CD14-positive monocyte (primary cell): ENCODE measurements around the gene LRRC7. TPM values are rescaled to one million over a fixed set of nuclear protein-coding genes. Genes with fewer than 3 reads are reported as not detected.

Experiments used
- DNase-seq, 3 donors: peaks; one replicate each; pipeline ENCODE4 v3.0.0-alpha.2; 2011 to 2022
- H2AFZ ChIP-seq: 2 replicates; pipeline ENCODE4 v1.6.0; 2012; ENCODE audit warnings: mild to moderate bottlenecking, low read depth, low read length, inconsistent platforms; ENCODE audit not compliant: insufficient read depth, poor library complexity, severe bottlenecking
- H3K27ac ChIP-seq, 2 donors: 1 replicate in 1 of 2; 2 replicates in 1 of 2; pipeline ENCODE4 v1.5.1; 2012 to 2013; ENCODE audit warnings: low read length in 2 of 2, control low read depth in 1 of 2, inconsistent platforms in 1 of 2, low read depth in 1 of 2, mild to moderate bottlenecking in 1 of 2
- H3K27me3 ChIP-seq, 2 donors: one replicate each; pipeline versions ENCODE4 v1.6.0 to v1.6.1; 2011 to 2013; ENCODE audit warnings: low read length in 2 of 2; ENCODE audit not compliant: control insufficient read depth in 2 of 2, insufficient read depth in 2 of 2
- H3K36me3 ChIP-seq, 2 donors: replicated peaks in 1 of 2; 1 replicate in 1 of 2; 2 replicates in 1 of 2; pipeline versions ENCODE4 v1.5.1 to v1.6.1; 2012 to 2013; ENCODE audit warnings: low read length in 2 of 2, control low read depth in 1 of 2, inconsistent platforms in 1 of 2, mild to moderate bottlenecking in 1 of 2; ENCODE audit not compliant: insufficient read depth in 2 of 2, control insufficient read depth in 1 of 2
- H3K4me1 ChIP-seq, 2 donors: 1 replicate in 1 of 2; 2 replicates in 1 of 2; pipeline versions ENCODE4 v1.5.1 to v1.6.1; 2012 to 2013; ENCODE audit warnings: low read length in 2 of 2, control low read depth in 1 of 2, inconsistent platforms in 1 of 2, mild to moderate bottlenecking in 1 of 2, moderate library complexity in 1 of 2; ENCODE audit not compliant: insufficient read depth in 2 of 2, control insufficient read depth in 1 of 2
- H3K4me2 ChIP-seq: replicated peaks from 2 replicates; pipeline ENCODE3; 2012; ENCODE audit warnings: low read length, moderate library complexity, mild to moderate bottlenecking; ENCODE audit not compliant: poor library complexity, severe bottlenecking; ENCODE audit errors: extremely low read depth
- H3K4me3 ChIP-seq, 3 experiments: fragments of 200-600 bp in 1 of 3; sonication (generic) in 1 of 3; replicated peaks in 1 of 3; 1 replicate in 2 of 3; 2 replicates in 1 of 3; pipeline ENCODE4 v1.5.1; 2011 to 2013; ENCODE audit warnings: low read length in 3 of 3, mild to moderate bottlenecking in 3 of 3, control low read depth in 2 of 3, low read depth in 2 of 3, inconsistent platforms in 1 of 3, moderate library complexity in 1 of 3
- H3K79me2 ChIP-seq: 2 replicates; pipeline ENCODE4 v1.6.0; 2012; ENCODE audit warnings: mild to moderate bottlenecking, control low read depth, inconsistent platforms, low read length, moderate library complexity; ENCODE audit not compliant: insufficient read depth
- H3K9ac ChIP-seq: 2 replicates; pipeline ENCODE4 v1.6.0; 2017; ENCODE audit warnings: low read length, mild to moderate bottlenecking; ENCODE audit not compliant: insufficient read depth, poor library complexity, severe bottlenecking
- H3K9me3 ChIP-seq, 2 donors: replicated peaks in 1 of 2; 1 replicate in 1 of 2; 2 replicates in 1 of 2; pipeline versions ENCODE4 v1.5.1 to v1.6.1; 2012 to 2013; ENCODE audit warnings: low read length in 2 of 2, control low read depth in 1 of 2; ENCODE audit not compliant: control insufficient read depth in 1 of 2, insufficient read depth in 1 of 2
- H4K20me1 ChIP-seq: 2 replicates; pipeline ENCODE4 v1.6.0; 2012; ENCODE audit warnings: mild to moderate bottlenecking, low read length, control low read depth, moderate library complexity; ENCODE audit not compliant: insufficient read depth
- H3K27ac Mint-ChIP-seq, 7 donors: one replicate each; pipeline ENCODE4 v1.8.0; 2020; ENCODE audit warnings: mild to moderate bottlenecking in 7 of 7, mixed read lengths in 7 of 7, moderate library complexity in 6 of 7, inconsistent platforms in 2 of 7
- H3K27me3 Mint-ChIP-seq, 3 donors: one replicate each; pipeline ENCODE4 v1.8.0; 2021 to 2022; ENCODE audit warnings: low read depth in 3 of 3, mild to moderate bottlenecking in 3 of 3, mixed read lengths in 3 of 3, moderate library complexity in 3 of 3, inconsistent platforms in 1 of 3
- H3K36me3 Mint-ChIP-seq, 2 donors: one replicate each; pipeline ENCODE4 v1.8.0; 2020; ENCODE audit warnings: mixed read lengths in 2 of 2, inconsistent platforms in 1 of 2, mild to moderate bottlenecking in 1 of 2
- H3K4me1 Mint-ChIP-seq: one replicate; pipeline ENCODE4 v1.8.0; 2020; ENCODE audit warnings: mild to moderate bottlenecking, mixed read lengths
- H3K4me3 Mint-ChIP-seq, 2 donors: one replicate each; pipeline ENCODE4 v1.8.0; 2020; ENCODE audit warnings: mild to moderate bottlenecking in 2 of 2, mixed read lengths in 2 of 2, moderate library complexity in 1 of 2
- H3K9me3 Mint-ChIP-seq, 7 donors: one replicate each; pipeline ENCODE4 v1.8.0; 2020 to 2022; ENCODE audit warnings: mixed read lengths in 7 of 7, mild to moderate bottlenecking in 6 of 7, moderate library complexity in 6 of 7, inconsistent platforms in 2 of 7
- WGBS: methylation state at CpG from one replicate; pipeline ENCODE4 v1.1.5; 2013; ENCODE audit warnings: missing lambda C conversion rate; ENCODE audit not compliant: insufficient coverage; 5-methylcytosine and 5-hydroxymethylcytosine counted together
- intact Hi-C, 2 donors: fragments of 100-400 bp; cut with micrococcal nuclease; formaldehyde crosslinking; loops; one replicate each; pipeline versions ENCODE4 v1.15.0 to v1.15.1; 2023
- polyA plus RNA-seq, 3 donors: library from polyadenylated mRNA; depleted of rRNA in 1 of 3; unstranded in 2 of 3; stranded (reverse) in 1 of 3; fragments of 300-500 nt in 2 of 3; fragments of >200 nt in 1 of 3; fragmentation: Illumina TruSeq in 2 of 3; gene quantifications; 1 replicate in 2 of 3; 2 replicates in 1 of 3; pipeline ENCODE4 v1.2.3, GENCODE V29; 2012 to 2021
- TF ChIP-seq, protein P1 (sequence below): fragments of 200-600 bp; IDR thresholded peaks from one replicate; pipeline ENCODE4 v1.8.0; 2022; ENCODE audit warnings: antibody characterized with exemption, mild to moderate bottlenecking

The LRRC7 gene
- polyA plus RNA-seq, 3 donors, result not detected

DNA sequence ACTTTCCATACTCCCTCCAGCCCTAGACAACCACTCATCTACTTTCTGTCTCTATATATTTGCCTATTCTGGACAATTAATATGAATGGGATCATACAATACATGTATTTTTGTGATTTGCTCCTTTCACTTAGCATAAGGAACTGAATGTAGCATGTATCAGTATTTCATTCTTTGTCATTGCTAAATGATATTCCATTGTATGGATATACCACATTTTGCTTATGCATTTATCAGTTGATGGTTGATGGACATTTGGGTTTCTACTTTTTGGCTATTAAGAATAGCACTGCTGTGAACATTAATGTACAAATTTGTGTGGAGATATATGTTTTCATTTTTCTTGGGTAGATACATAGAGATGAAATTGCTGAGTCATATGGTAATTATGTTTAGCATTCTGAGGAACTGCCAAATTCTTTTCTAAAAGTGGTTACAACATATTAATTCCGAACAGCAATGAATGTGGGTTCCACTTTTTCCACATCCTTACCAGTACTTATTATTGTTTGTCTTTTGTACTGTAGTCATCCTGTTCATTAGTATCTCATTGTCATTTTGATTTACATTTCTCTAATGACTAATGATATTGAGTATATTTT, 516.7 kb downstream of the LRRC7 start:
- no CpG with 5 or more reads among the region's 1 CpG for WGBS

DNA sequence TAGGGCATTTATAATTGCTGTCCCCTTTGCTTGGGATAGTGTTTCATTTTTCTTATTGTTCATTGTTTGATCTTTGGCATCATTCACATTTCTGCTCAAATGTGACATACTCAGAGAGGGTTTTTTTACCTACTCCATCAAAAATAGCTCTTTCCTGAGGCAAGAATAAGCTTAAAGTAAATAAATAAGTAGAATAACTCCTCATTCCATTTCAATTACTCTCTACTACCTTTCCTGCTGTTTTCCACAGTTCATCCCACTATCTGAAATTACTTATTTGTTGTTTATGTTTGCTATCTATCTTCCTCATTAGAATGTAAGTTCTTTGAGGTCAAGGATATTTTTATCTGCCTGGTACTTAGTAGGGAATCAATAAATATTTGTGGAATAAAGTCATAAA, 517.8 kb downstream of the LRRC7 start:
- no peaks in the 10 kb centered on the region for H3K36me3 ChIP-seq
- TF ChIP-seq, protein P1, sequence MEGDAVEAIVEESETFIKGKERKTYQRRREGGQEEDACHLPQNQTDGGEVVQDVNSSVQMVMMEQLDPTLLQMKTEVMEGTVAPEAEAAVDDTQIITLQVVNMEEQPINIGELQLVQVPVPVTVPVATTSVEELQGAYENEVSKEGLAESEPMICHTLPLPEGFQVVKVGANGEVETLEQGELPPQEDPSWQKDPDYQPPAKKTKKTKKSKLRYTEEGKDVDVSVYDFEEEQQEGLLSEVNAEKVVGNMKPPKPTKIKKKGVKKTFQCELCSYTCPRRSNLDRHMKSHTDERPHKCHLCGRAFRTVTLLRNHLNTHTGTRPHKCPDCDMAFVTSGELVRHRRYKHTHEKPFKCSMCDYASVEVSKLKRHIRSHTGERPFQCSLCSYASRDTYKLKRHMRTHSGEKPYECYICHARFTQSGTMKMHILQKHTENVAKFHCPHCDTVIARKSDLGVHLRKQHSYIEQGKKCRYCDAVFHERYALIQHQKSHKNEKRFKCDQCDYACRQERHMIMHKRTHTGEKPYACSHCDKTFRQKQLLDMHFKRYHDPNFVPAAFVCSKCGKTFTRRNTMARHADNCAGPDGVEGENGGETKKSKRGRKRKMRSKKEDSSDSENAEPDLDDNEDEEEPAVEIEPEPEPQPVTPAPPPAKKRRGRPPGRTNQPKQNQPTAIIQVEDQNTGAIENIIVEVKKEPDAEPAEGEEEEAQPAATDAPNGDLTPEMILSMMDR, result no peak
- no peaks in the 10 kb centered on the region for H3K36me3 Mint-ChIP-seq
- H3K27me3 Mint-ChIP-seq, result peaks cover 0 to 2% (median 2%) of the 10 kb centered on the region in 3 donors
- intact Hi-C loops, result no loop called here
- H3K27ac ChIP-seq, result no peak overlapping the region
- peaks cover 5% of the 10 kb centered on the region for H3K4me1 Mint-ChIP-seq
- H3K27ac Mint-ChIP-seq, result no peak overlapping the region
- no peaks in the 10 kb centered on the region for H3K27me3 ChIP-seq
- H3K4me2 ChIP-seq, result no peak overlapping the region
- H3K9me3 ChIP-seq, result peaks cover 0 to 8% of the 10 kb centered on the region in 2 donors
- H3K4me3 ChIP-seq, result no peak overlapping the region
- H2AFZ ChIP-seq, result no peak overlapping the region
- H3K9me3 Mint-ChIP-seq, result peaks cover 2 to 10% (median 6%) of the 10 kb centered on the region in 7 donors
- no peak for DNase-seq
- no peaks in the 10 kb centered on the region for H4K20me1 ChIP-seq
- no peak overlapping the region for H3K9ac ChIP-seq
- peaks cover 5 to 8% of the 10 kb centered on the region in 2 donors for H3K4me1 ChIP-seq
- H3K79me2 ChIP-seq, result no peaks in the 10 kb centered on the region
- H3K4me3 Mint-ChIP-seq, result no peak overlapping the region

More for the DNA sequence above, 516.7 kb downstream of the LRRC7 start:
- H3K27ac Mint-ChIP-seq, result no peak overlapping the region
- intact Hi-C loops, result no loop called here
- no peaks in the 10 kb centered on the region for H4K20me1 ChIP-seq
- H3K4me3 Mint-ChIP-seq, result no peak overlapping the region
- H3K36me3 Mint-ChIP-seq, result no peaks in the 10 kb centered on the region
- no peak overlapping the region for H2AFZ ChIP-seq
- peaks cover 0 to 2% (median 2%) of the 10 kb centered on the region in 3 donors for H3K27me3 Mint-ChIP-seq
- H3K9ac ChIP-seq, result no peak overlapping the region
- H3K4me1 ChIP-seq, result peaks cover 5 to 8% of the 10 kb centered on the region in 2 donors
- H3K27me3 ChIP-seq, result no peaks in the 10 kb centered on the region
- no peaks in the 10 kb centered on the region for H3K36me3 ChIP-seq
- H3K9me3 Mint-ChIP-seq, result peaks cover 2 to 10% (median 6%) of the 10 kb centered on the region in 7 donors
- H3K4me1 Mint-ChIP-seq, result peaks cover 5% of the 10 kb centered on the region
- H3K4me2 ChIP-seq, result no peak overlapping the region
- TF ChIP-seq, protein P1, result no peak
- H3K4me3 ChIP-seq, result no peak overlapping the region
- peaks cover 0 to 8% of the 10 kb centered on the region in 2 donors for H3K9me3 ChIP-seq
- H3K79me2 ChIP-seq, result no peaks in the 10 kb centered on the region
- no peak overlapping the region for H3K27ac ChIP-seq
- no peak for DNase-seq
